ENCODE results near the gene UGT1A10.

The UGT1A10 gene

DNA sequence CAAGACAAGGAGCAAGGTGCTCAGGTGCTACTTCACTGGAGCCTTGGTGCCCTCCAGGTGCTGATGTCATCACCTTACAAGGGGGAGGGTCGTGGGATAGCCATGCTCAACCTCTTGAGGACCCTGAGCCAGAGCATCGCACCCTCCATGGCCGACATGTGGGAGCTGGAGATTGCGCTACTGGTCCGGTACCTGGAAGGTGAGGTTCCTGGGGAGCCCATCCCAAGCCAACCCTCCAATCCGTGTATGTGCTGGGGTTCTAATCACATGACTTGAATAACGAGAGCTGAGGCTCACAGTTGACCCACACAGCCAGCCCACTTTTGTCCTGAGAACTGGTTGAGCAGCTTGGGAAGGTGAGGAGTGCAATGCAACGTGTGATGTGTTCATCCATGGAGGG lies 167.7 kb downstream of the UGT1A10 start:
- DNase-seq (ENCODE audit: low spot score): no peak

DNA sequence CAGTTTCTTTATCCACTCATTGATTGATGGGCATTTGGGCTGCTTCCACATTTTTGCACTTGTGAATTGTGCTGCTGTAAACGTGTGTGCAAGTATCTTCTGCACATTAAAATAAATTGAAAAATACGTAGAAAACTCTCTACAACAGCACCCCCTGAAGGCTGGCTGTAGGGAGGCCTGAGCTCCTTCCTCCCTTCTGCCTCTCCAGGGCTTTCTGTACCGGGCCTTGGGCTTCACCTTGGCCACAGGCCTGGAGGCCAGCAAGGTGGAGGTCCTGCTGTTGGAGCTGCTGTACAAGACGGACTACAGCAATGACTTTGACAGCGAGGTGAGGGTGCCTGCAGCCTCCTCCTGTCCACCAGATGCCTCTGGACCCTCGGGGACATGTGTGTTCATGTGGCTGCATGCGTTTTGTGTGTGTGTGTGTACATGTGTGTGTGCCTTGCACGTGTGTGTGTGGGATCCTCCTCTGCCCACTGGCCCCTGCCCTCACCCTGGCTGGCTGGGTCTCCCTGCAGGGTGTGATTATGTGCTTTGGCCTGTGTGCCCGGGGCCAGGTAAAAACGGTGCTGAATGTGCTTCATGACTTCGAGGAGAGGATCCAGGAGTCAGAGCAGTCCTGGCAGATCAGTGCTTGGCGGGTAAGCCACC lies 171.1 kb downstream of the UGT1A10 start:
- no peak for DNase-seq (ENCODE audit: low spot score)

DNA sequence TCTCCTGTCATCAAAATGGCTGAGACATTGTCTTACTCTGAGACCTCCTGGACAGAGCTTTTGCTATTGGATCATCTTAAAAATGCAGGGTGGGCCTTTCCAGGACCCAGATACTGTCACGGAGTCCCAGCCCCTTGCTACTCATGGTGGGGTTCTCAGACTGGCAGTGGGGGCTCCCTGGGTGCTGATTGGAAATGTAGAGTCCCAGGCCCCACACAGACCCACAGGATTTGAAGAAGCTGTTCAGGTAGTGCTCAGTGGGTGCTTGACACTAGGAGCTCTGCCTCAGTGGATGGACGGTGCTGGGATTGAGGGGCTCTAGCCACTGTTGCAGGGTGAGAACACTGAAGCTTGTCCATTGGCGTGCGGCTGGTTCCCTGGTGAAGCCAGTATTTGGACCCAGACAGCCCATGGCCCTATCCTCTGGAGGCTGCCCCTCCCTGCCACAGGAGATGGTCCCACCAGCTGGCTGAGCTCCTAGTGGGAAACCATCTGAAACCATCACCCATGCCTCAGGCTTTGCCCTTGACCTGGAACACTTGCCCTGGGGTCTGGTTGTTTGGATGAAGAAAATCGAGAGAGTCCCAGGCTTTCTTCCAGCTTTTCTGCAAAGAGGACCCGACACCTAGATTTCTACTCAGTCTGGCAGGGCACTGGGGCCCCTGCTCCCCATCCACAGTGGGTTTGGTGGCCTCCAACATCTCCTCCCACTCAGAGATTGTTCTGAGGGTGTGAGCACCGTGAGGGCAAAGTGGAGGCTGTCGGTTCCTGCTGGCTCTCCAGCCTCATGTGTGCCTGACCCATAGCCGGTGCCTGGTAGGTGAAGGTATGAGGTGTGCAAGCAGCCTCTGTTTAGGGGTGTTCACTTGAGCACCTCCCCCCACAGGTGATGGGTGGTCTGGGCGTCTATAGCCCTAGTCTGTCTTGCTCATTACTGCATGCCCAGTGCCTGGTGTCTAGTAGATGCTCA lies 172.0 kb downstream of the UGT1A10 start:
- DNase-seq (ENCODE audit: low spot score): no peak

DNA sequence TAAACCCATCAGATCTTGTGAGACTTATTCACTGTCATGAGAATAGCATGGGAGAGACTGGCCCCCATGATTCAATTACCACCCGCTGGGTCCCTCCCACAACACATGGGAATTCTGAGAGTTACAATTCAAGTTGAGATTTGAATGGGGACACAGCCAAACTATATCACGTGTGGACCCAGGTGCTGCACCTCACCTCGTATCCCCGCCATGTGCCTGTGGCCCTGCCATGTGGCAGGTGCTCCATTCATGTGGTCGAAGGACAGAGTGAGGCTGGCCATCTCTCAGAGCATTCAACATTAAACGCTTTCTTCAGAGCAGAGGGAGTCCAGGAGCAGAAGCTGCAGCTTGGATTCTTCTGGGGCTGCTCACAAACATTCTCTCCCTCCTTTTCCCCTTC lies 174.1 kb downstream of the UGT1A10 start:
- DNase-seq (ENCODE audit: low spot score): no peak

DNA sequence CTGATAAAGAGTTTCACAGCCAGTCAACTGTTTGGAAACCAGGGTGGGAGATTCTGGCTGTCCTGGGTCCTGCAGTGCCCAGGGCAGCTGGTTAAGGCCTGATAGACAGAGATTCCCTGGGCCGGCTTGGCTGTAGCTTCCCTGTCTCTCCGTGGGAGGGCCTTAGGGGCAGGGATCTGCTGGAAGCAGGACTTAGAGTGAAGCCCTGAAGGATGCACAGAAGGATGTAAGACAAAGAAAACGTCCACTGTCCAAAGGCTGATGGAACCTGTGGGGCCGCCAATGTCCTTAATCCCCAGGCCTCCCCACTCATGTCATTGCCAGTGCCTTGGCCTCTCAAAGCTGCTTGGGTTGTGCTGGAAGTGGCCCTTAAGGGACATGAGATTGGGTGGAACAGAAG lies 174.8 kb downstream of the UGT1A10 start:
- no peak for DNase-seq (ENCODE audit: low spot score)

DNA sequence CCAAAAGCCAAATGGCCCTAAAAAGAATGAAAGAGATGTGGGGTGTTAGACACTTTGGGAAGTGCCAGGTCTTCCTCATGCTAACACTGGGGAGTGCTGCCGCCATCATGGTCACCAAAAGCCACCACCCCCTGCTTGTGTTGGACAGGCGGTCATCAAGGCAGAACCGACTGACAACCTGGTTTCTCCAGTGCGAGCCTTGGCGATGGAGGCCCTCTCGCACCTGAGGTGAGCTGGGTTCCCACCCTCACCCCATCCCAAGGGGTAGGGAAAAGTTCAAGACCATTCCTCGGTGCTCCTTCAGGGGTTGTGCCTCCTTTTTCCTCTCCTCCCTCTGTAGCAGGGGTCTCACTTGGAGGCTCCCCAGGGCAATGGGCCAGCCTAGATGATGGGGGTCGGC lies 175.5 kb downstream of the UGT1A10 start:
- DNase-seq (ENCODE audit: low spot score): no peak

DNA sequence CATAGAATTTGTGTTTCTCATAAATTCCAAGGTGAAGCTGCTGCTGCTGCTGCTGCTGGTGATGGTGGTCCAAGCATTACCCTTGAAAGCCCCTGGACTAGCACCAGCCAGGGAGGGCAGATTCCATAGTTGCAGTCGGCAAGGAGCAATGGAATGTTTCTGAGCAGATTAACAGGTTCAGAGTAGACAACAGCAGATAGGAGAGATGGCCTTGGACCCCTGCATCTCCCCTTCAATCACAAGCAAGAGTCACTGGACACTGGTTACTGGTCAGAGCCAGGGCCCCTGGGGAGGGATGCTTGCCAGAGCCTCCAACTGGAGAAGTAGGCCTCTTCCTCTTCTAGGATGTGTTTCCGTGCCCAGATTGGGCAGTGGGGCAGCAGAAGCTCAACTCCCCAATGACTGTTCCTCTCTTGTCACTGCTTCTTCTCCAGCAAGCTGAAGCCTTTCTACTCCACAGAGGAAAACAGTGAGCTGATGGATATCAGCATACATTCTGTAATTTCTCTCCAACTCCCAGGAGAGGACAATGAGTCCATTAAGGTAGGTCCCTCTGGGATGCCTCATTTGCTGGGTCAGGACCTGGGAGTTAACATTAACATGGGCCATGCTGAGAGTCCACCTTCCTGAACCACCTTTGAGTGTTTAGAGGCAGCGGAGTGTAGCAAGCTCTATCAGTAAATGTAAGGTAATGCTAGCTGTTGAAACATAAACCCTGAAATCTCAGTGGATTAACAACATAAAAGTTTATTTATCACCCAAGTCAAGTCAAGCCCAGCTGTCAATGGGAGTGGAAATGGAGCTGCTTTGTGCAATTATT lies 177.2 kb downstream of the UGT1A10 start:
- no peak for DNase-seq (ENCODE audit: low spot score)

DNA sequence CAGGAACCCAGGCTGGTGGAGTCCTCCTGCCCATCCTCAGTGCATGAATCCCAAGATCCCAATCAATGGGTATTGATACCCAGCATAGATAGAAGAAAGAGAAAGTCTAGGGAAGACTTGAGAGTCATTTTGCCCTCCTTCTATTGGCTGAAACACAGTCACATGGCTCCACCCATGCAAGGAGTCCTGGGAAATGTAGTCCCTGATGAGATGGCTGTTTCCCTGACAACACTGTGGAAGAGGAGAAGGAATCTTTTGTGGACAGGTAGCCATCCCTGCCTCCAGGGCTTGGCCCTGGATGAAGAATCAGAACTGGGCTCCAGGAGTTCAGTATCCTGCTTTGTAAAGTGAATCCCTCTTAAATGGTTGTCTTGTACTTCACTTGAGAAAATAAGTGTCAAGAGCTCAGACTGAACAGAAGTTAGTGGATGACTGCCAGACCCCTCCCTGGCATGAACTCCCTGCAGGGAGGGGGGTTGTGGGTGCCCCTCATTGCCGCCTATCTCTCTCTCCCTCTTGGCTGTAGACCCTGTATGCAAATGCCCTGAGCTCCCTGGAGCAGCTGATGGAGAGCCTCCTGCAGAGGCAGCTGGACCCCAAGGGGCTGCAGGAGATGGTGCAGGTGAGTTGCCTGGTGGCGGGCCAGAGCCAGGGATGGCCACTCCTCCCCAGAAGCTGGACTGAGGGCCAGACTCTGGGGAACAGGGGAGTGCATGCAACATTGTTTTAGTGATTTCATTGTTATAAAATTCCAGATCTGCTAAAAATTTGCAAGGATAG lies 178.0 kb downstream of the UGT1A10 start:
- DNase-seq (ENCODE audit: low spot score): no peak

DNA sequence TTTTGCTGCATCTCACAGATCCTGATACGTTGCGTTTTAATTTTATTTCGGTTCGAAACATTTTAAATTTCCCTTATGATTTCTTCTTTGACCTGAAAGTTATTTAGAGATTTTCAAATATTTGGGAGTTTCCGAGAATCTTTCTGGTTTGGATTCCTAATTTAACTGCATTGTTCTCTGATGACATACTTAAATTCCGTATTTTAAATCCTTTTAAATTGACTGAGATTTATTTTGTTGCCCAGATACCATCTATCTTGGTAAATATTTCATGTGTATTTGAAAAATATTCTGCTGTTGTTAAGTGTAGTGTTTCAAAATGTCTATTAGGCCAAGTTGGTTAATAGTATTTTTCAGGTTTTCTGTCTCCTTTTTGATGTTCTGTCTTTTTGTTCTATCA lies 179.6 kb downstream of the UGT1A10 start:
- DNase-seq (ENCODE audit: low spot score): no peak

DNA sequence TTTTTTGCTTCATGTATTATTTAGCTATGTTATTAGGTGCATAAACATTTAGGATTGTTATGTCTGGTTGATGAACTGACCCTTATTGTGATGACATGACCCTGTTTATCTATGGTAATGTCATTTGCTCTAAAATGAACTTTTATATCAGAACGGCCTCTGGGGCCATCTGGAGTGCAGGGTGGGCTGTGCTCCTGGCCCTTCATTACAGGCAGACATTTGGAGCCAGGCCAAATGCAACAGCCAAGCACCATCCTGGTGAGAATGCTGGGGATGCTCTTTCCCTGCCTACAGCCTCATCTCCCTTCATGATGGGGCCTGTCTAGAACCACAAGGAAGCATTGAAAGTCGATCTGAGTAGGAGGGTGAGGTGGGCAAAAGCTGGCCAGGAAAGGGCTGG lies 180.1 kb downstream of the UGT1A10 start:
- no peak for DNase-seq (ENCODE audit: low spot score)

DNA sequence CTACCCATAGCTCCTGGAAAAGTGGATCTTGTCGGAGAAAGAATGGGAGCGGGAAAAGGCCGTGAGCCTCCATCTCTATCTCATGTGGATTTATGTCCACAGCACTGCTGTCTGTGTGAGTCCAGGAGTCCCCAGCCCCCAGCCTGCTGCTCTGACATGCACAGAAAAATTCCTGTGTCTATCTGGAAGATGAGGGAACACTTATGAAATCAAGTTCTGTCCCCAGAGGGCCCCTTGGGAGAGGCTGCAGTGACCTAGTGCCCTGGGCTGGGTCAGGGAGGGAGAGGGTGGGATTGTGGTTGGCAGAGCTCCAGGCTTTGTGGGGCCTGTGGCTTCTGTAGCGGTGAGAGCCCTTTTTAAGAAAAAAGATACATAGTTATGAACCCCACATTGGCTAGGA lies 180.5 kb downstream of the UGT1A10 start:
- no peak for DNase-seq (ENCODE audit: low spot score)

DNA sequence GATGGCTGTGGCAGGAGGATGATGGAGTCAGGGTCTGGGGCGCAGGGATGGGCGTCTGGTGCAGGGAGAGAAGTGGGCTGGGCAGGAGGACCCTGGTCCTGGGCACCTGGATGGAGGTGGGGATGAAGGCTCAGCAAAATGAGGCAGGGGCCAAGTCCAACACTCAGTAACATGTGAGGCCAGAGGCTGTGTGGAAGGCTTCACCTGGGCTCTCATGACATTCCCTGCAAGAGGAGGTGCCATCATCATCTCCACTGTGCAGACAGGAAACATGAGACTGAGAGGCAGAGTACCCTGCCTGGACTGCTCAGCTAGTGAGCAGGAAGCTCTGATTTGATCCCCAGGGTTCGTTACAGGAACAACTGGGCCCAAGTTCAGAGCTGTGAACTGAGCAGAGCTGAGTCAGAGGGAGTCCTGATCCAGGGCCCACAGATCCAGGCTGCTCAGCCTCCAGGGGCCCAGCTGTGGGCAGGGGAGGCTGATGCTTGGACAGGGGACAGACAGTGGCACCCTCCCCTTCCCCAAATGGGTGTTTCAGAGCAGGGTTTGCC lies 181.2 kb downstream of the UGT1A10 start:
- DNase-seq (ENCODE audit: low spot score): no peak

DNA sequence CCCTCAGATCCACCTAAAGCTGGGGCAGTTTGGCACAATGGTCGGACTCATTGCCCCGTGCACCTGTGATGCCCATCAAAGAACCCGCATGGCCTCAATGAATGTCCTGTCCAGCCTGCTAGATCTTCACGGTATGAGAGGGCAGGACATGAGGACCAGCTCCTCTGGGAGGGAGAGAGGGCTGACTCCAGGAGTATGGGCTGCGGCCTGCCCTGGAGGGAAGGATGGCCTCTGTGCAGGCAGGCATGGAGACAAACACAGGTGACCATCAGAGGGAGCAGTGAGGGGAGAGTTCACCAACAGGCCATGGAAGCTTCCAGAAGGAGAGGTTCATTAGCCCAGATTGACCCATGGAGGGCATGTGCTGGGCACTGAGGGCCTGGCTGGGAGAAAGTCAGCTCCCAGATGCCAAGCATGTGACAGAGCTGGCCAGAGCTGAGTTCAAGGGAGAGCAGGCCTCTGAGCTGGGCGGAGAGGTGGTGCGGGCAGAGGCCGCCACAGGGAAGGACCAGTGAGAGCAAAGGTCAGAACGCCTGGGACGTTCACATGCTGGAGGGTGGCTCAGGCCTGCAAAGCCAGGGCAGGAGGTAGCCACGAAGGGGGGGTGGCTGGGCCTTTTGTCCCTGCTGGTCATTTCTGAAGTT lies 181.9 kb downstream of the UGT1A10 start:
- no peak for DNase-seq (ENCODE audit: low spot score)

DNA sequence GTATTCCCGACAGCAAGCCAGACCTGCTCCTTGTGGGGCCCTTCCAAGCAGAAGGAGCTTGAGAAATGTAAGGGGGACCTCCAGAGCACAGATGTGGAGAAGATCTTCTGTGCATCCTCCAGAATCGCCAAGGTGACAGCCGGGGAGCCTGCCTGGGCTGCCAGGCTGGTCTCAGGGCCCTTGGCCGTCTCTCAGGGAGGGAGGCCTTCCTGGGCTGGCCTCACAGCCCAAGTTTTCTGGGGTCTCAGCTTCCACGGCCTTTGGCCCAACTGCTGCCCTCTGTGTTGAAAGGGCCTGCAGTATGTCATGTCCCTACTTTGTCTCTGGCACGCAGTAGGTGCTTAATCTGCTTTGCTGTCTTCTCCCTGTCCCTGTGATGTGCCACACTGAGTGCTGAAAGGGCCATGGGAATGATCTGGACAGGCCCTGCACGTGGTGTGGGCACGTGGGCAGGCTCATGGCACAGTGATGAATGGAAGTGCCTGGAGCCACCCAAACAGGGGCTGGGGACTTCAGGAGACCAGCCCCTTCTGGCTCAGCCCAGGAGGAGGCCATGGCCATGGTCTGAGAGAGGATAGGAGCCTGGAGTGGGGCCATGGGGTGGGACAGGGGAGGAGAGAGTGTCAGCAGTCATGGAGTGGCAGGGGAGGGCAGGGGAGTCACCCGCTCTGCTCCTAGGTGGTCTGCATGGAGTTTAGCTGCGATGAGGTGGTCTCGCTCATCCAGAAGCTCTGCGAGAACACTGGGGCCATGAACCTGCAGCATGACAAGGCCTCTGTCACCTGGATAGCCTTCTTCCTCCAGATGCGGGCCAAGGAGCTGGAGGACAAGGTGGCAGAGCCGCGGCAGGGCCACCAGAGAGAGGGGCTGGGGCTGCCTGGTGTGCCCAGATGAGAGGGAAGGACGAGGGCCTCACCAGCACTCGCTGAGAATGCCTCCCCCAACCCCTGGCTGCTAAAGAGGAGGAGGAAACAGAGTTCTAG lies 182.7 kb downstream of the UGT1A10 start:
- no peak for DNase-seq (ENCODE audit: low spot score)

DNA sequence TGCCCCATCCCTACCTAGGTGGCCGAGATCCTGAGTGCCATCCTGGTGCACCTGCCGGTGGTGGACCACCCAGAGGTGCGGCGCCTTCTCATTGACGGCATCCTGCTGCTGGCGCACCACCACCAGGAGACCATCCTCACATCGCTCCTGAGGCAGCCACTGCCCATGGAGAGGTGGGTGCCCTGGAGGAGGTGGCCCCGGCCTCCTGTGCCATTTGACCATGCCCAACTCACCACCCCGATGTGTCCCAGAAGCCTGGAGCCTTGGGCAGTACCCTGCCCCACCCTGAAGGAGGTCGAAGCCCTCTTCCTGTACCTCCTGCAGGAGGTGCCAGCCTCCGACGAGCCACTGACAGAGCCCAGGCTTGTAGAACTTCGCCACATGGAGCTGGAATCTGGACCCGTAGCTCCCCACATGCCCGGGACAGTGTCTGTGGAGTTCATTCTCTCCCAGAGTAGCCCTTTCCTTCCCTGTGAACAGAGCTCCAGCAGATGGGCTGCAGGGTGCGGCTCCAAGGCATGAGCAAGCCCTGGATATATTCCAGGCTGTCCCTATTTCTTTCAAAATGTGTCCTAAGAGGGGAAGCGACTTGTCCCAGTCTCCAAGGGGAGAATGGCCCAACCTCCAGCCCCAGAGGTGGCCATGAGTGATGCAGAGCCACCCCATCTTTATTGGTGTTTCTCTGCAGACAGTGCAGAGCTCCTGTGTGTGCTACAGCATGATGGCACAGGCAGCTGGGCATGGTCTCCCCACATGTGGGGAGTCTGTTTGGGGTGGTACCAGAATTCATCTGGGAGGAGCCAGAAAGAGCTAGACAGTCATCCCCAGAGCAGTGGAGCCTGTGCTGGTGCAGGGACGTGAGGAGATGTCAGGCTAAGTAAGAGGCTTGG lies 183.9 kb downstream of the UGT1A10 start:
- no peak for DNase-seq (ENCODE audit: low spot score)

DNA sequence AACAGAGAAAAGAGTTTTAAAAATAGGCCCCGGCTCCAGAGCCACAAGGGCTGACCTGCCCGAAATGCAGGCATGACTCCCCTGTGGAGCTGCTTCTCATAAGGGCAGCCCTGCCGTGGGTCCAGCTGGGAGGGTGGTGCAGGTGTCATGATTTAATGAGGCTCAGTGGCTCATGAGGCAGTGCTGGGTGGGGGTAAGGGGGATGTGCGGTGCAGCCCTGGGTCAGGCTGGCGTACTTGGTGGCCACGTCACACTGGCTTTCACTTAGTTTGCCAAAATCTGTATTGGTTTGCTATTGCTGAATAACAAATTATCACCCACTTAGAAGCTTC lies 184.5 kb downstream of the UGT1A10 start:
- no peak for DNase-seq (ENCODE audit: low spot score)

DNA sequence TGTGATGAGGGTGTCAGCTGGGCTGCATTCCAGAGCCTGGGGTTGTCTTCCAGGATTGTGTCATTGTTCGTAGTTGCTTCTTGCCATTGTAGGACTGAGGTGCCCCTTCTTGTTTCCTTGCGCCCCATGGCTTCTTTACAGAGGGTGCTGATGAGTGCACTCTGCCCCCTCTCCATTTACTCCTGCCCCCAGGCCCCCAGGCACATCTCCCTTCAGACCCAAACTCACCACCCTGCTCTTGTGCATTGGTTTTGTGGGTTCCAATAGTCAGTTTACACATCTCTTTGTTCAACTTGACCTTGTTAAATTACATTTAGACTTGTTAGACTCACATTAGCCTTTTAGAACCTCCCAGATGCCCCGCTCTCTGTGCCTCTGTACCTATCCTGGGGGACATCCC lies 184.9 kb downstream of the UGT1A10 start:
- no peak for DNase-seq (ENCODE audit: low spot score)

DNA sequence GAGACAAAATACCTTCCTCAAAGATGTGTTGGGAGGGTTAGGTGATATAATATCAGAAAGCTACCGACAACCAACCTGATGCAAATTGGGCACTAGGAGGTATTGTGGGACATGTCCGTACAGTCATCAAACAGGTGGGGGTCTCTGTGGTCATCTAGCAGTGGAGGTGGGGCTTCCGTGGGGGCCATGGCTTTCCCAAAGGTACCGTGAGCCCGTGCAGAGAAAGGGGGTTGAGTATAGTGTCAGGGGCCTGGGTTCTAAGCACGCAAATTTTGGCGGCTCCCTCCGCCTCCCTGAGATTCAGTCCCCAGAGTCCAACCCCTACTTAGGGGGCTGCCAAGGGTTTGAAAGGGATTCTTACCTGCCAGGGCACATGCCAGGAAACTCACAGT lies 185.5 kb downstream of the UGT1A10 start:
- DNase-seq (ENCODE audit: low spot score): no peak
